ENCODE results near the gene TRIO. TPM values are rescaled to one million over a fixed set of nuclear protein-coding genes. Genes with fewer than 3 reads are reported as not detected.

TRIO gene
- total RNA-seq, 1 donor from 2014 or later, result 163 TPM

DNA sequence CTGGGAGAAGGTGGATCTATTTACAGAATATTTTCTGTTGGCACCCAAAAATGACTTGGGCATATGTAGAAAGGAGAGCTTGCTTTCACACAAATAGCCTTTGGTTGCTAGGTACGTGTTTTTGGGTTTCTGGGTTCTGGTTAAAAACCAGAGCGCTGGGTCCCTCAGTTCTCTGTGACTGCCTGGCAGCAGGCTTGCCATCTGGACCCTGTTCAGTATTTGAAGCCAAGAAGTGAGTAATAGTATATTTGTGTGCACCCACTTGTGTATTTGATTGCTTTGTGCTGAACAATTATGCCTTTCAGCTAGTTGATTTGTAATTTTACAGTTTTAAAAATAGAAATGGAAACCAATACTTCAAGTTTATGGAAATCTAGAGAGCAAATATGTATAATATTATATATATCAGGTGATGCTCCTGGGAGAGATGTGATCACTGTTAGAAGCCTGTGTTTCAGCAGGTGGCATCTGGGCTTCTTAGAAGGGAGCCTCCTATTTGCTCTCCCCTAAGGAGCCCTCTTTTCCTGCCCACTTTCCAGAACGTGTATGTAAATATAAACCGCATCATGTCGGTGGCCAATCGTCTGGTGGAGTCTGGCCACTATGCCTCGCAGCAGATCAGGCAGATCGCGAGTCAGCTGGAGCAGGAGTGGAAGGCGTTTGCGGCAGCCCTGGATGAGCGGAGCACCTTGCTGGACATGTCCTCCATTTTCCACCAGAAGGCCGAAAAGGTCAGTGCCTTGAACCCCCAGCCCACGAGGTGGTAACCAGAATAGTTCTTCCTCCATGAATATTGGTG lies 153.6 kb downstream of the TRIO start:
- Mint-ChIP-seq H3K4me3 (ENCODE audit: low read depth) (no peak overlapping the region), H3K36me3 (ENCODE audit: insufficient read depth) (peaks cover 17% of the 10 kb centered on the region), H3K27ac (peak overlapping the region; percentile 26), H3K4me1 (ENCODE audit: low read depth) (peaks cover 3% of the 10 kb centered on the region), H3K9me3 (ENCODE audit: low read depth) (no peaks in the 10 kb centered on the region), H3K27me3 (no peaks in the 10 kb centered on the region)
- TF ChIP-seq, protein P1, sequence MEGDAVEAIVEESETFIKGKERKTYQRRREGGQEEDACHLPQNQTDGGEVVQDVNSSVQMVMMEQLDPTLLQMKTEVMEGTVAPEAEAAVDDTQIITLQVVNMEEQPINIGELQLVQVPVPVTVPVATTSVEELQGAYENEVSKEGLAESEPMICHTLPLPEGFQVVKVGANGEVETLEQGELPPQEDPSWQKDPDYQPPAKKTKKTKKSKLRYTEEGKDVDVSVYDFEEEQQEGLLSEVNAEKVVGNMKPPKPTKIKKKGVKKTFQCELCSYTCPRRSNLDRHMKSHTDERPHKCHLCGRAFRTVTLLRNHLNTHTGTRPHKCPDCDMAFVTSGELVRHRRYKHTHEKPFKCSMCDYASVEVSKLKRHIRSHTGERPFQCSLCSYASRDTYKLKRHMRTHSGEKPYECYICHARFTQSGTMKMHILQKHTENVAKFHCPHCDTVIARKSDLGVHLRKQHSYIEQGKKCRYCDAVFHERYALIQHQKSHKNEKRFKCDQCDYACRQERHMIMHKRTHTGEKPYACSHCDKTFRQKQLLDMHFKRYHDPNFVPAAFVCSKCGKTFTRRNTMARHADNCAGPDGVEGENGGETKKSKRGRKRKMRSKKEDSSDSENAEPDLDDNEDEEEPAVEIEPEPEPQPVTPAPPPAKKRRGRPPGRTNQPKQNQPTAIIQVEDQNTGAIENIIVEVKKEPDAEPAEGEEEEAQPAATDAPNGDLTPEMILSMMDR (IDR thresholded peaks at IDR 0.05; ENCODE audit: unreplicated experiment), result no peak
- DNase-seq (ENCODE audit: low spot score, unreplicated experiment), result no peak

DNA sequence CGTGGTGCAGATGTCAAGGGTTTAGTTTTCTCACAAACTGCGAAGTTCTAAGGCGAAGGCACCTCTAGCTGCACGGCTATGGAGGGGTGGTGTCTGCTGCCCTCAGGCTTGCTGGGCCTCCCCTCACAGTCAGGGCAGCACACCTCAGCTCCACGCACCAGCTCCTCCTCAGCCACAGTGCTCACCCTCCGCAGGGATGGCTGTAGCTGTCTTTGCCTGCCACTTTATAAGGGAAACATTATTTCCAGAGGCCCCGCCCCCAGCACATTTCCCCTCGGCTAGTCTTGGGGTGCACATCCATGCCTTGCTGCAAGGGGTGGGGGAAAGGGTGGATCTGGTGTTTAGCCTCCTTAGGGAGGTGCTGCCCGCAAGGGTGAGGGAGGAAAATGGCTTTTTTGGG lies 154.6 kb downstream of the TRIO start:
- Mint-ChIP-seq H3K4me1 (ENCODE audit: low read depth) (peaks cover 3% of the 10 kb centered on the region), H3K36me3 (ENCODE audit: insufficient read depth) (peaks cover 15% of the 10 kb centered on the region), H3K27ac (no peak overlapping the region), H3K9me3 (ENCODE audit: low read depth) (no peaks in the 10 kb centered on the region), H3K4me3 (ENCODE audit: low read depth) (no peak overlapping the region), H3K27me3 (no peaks in the 10 kb centered on the region)
- DNase-seq (ENCODE audit: low spot score, unreplicated experiment), result no peak
- TF ChIP-seq, protein P1 (IDR thresholded peaks at IDR 0.05; ENCODE audit: unreplicated experiment), result no peak

DNA sequence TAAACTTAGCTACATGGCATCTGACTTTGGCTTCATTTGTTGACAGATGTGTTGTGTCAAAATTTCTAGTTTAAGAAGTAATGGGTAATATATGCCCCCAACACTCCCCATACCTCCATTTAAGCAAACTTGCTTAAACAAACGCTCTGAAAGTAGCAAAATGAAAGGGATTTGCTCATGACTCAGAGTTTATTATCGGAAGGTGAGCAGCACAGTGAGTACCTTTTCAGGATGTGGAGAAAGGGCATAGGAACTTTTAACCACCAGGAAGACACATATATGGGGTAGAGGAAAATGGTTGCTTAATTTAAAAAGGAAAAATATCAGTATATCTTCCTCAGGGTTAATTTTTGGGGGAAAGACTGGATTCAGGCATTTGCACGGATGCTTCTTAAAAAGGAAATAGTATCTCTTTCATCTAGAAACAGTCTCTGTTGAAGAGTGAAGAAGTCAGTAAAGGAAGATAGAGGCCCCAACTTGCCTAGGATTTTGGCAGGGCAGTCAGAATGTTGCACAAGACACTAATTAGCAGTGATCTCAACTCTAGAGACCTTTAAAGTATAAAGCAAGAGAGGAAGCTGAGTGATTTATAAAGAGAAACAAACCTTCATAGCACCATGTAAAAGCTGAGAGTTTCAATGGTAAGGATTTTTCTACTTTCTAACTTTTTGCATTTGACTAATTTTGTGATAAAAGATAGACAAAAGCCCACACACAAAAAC lies 155.1 kb downstream of the TRIO start:
- Mint-ChIP-seq H3K27ac (no peak overlapping the region), H3K36me3 (ENCODE audit: insufficient read depth) (peaks cover 15% of the 10 kb centered on the region), H3K4me3 (ENCODE audit: low read depth) (no peak overlapping the region), H3K9me3 (ENCODE audit: low read depth) (no peaks in the 10 kb centered on the region), H3K27me3 (no peaks in the 10 kb centered on the region), H3K4me1 (ENCODE audit: low read depth) (peaks cover 3% of the 10 kb centered on the region)
- no peak for DNase-seq (ENCODE audit: low spot score, unreplicated experiment)
- TF ChIP-seq, protein P1 (IDR thresholded peaks at IDR 0.05; ENCODE audit: unreplicated experiment), result no peak

DNA sequence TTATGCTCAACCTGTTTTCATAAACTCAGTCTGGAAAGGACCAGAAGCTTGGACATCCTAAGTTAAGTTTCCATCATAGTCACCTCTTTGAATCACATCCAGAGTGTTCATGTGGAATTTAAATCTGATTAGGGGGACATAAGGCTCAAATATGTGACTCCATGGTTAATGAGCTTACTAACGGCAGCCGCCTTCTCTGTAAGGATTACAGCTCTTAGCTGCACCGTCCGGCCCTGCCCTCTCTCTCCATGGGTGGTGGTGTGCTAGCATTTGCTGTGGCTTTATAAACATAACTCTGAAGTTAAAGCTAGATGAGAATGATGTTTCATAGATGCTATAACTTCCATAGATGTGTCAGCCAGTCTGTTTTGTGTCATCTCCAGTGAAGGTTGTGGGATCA lies 156.5 kb downstream of the TRIO start:
- Mint-ChIP-seq H3K36me3 (ENCODE audit: insufficient read depth) (peaks cover 13% of the 10 kb centered on the region), H3K27me3 (no peaks in the 10 kb centered on the region), H3K9me3 (ENCODE audit: low read depth) (no peaks in the 10 kb centered on the region), H3K4me1 (ENCODE audit: low read depth) (peaks cover 3% of the 10 kb centered on the region), H3K4me3 (ENCODE audit: low read depth) (no peak overlapping the region), H3K27ac (no peak overlapping the region)
- TF ChIP-seq, protein P1 (IDR thresholded peaks at IDR 0.05; ENCODE audit: unreplicated experiment), result no peak
- DNase-seq (ENCODE audit: low spot score, unreplicated experiment), result no peak

DNA sequence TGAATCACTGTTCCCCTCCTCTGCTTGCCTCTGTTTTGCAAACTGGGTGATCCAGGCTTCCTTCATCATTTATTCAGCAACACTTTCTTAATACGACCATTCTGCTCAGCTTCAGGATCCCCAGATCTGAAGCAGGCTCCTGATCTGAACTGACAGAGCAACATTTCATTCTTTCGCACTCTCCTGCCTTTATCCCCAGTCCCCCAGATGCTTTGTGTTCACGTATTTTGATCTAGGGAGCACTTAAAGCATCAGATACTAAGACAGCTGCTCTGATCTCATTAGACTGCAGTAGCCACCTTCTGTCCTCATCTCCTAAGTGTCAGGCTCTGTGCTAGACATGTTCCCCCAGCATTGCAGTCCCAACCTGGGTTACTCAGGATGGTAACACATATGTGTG lies 158.0 kb downstream of the TRIO start:
- no peak for DNase-seq (ENCODE audit: low spot score, unreplicated experiment)
- H3K36me3 Mint-ChIP-seq (ENCODE audit: insufficient read depth), result peaks cover 11% of the 10 kb centered on the region
- TF ChIP-seq, protein P1 (IDR thresholded peaks at IDR 0.05; ENCODE audit: unreplicated experiment), result no peak
- H3K27ac Mint-ChIP-seq, result no peak overlapping the region
- H3K4me3 Mint-ChIP-seq (ENCODE audit: low read depth), result no peak overlapping the region
- H3K27me3 Mint-ChIP-seq, result no peaks in the 10 kb centered on the region
- peaks cover 3% of the 10 kb centered on the region for H3K4me1 Mint-ChIP-seq (ENCODE audit: low read depth)
- no peaks in the 10 kb centered on the region for H3K9me3 Mint-ChIP-seq (ENCODE audit: low read depth)

Data from progenitor cell of endocrine pancreas (in vitro differentiated cells).